Nephron (organoid): ENCODE data around the gene DSCAML1.
A peak's percentile ranks its signal among the peaks of the same experiment; 100 is the strongest.

Experiments used
- H3K27ac Mint-ChIP-seq, 3 experiments: 2 replicates each; pipeline ENCODE4 v1.8.0; 2020; ENCODE audit warnings: mixed read lengths in 3 of 3, mild to moderate bottlenecking in 2 of 3, moderate library complexity in 1 of 3
- H3K27me3 Mint-ChIP-seq: 2 replicates; pipeline ENCODE4 v1.8.0; 2021; ENCODE audit warnings: low read depth, mild to moderate bottlenecking, moderate library complexity, mixed read lengths
- H3K36me3 Mint-ChIP-seq: 2 replicates; pipeline ENCODE4 v1.8.0; 2020; ENCODE audit warnings: low read depth, mixed read lengths
- H3K4me1 Mint-ChIP-seq: 2 replicates; pipeline ENCODE4 v1.8.0; 2020; ENCODE audit warnings: mixed read lengths
- H3K4me3 Mint-ChIP-seq, 3 experiments: 2 replicates each; pipeline ENCODE4 v1.8.0; 2020; ENCODE audit warnings: mild to moderate bottlenecking in 3 of 3, mixed read lengths in 3 of 3, moderate library complexity in 2 of 3
- H3K9me3 Mint-ChIP-seq: 2 replicates; pipeline ENCODE4 v1.8.0; 2020; ENCODE audit warnings: mixed read lengths
- CTCF ChIP-seq, 3 experiments: fragments of 200-600 bp; sonication (generic); IDR thresholded peaks; one replicate each; pipeline ENCODE4 v1.5.0; 2021; ENCODE audit warnings: antibody characterized with exemption in 3 of 3; ENCODE audit not compliant: unreplicated experiment in 3 of 3

DSCAML1 gene

GRCh38 chr11:117520201-117520600, 276.8 kb downstream of the DSCAML1 start:
- Mint-ChIP-seq H3K27me3 (peaks cover 28% of the 10 kb centered on the region), H3K4me3 (no peak overlapping the region), H3K9me3 (no peaks in the 10 kb centered on the region), H3K27ac (peak overlapping the region; percentile 92 to 97 (median 93)), H3K4me1 (peaks cover 26% of the 10 kb centered on the region), H3K36me3 (no peaks in the 10 kb centered on the region)
- TF ChIP-seq CTCF (IDR thresholded peaks at IDR 0.05; ENCODE audit: unreplicated experiment in 3 of 3), result peak in 1 of 3 experiments; percentile 12

- H3K36me3 Mint-ChIP-seq, result no peaks in the 10 kb centered on the region
Observed at GRCh38 chr11:117519590-117519989, 277.4 kb downstream of the DSCAML1 start.

GRCh38 chr11:117519170-117519569, 277.8 kb downstream of the DSCAML1 start:
- Mint-ChIP-seq H3K27me3 (peaks cover 28% of the 10 kb centered on the region), H3K4me1 (peaks cover 26% of the 10 kb centered on the region), H3K36me3 (no peaks in the 10 kb centered on the region), H3K27ac (peak overlapping the region; percentile 92 to 97 (median 93)), H3K9me3 (no peaks in the 10 kb centered on the region), H3K4me3 (peak overlapping the region in 1 of 3 experiments; percentile 7)
- no peak for TF ChIP-seq CTCF (IDR thresholded peaks at IDR 0.05; ENCODE audit: unreplicated experiment in 3 of 3)

More at GRCh38 chr11:117519590-117519989, 277.4 kb downstream of the DSCAML1 start:
- no peak overlapping the region for H3K4me3 Mint-ChIP-seq
- H3K9me3 Mint-ChIP-seq, result no peaks in the 10 kb centered on the region
- H3K27ac Mint-ChIP-seq, result peak overlapping the region; percentile 92 to 97 (median 93)
- no peak for TF ChIP-seq CTCF (IDR thresholded peaks at IDR 0.05; ENCODE audit: unreplicated experiment in 3 of 3)
- peaks cover 28% of the 10 kb centered on the region for H3K27me3 Mint-ChIP-seq
- peaks cover 26% of the 10 kb centered on the region for H3K4me1 Mint-ChIP-seq

DNA sequence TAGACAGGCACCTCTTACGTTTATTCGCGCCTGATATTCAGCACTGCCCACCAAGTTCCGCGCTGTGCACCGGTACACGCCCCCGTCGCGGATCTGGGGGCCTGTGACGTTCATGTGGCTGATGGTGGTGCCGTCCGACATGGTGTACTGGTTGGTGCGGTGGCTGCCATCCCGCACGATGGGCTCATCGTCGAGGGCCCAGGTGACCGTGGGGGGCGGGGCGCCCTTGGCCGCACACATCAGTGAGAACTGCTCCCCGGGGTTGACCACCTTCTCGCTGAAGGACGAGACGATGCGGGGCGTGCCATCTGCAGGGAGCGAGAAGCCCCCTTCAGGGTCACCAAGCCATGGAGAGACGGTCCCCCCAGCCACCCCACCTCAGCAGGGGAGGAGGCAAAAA, 278.6 kb downstream of the DSCAML1 start:
- no peaks in the 10 kb centered on the region for H3K36me3 Mint-ChIP-seq
- H3K4me1 Mint-ChIP-seq, result peaks cover 26% of the 10 kb centered on the region
- H3K27ac Mint-ChIP-seq, result peak overlapping the region in 2 of 3 experiments; percentile 27 to 75
- no peak for TF ChIP-seq CTCF (IDR thresholded peaks at IDR 0.05; ENCODE audit: unreplicated experiment in 3 of 3)
- no peaks in the 10 kb centered on the region for H3K9me3 Mint-ChIP-seq
- H3K4me3 Mint-ChIP-seq, result no peak overlapping the region
- peaks cover 28% of the 10 kb centered on the region for H3K27me3 Mint-ChIP-seq

GRCh38 chr11:117517097-117517496, 279.9 kb downstream of the DSCAML1 start:
- H3K27ac Mint-ChIP-seq, result peak overlapping the region; percentile 70 to 77 (median 73)
- no peaks in the 10 kb centered on the region for H3K9me3 Mint-ChIP-seq
- H3K4me3 Mint-ChIP-seq, result no peak overlapping the region
- H3K4me1 Mint-ChIP-seq, result peaks cover 30% of the 10 kb centered on the region
- H3K36me3 Mint-ChIP-seq, result no peaks in the 10 kb centered on the region
- peaks cover 22% of the 10 kb centered on the region for H3K27me3 Mint-ChIP-seq
- TF ChIP-seq CTCF (IDR thresholded peaks at IDR 0.05; ENCODE audit: unreplicated experiment in 3 of 3), result no peak
